Vagina (tissue), 2 donors: ENCODE data around the gene DNM3.

Source experiments
- POLR2A ChIP-seq, 2 donors: fragments of 450-650 bp; IDR thresholded peaks; one replicate each; pipeline ENCODE4 v1.6.1; 2017; ENCODE audit warnings: antibody characterized with exemption in 2 of 2, mild to moderate bottlenecking in 2 of 2, moderate library complexity in 2 of 2
- POLR2AphosphoS5 ChIP-seq, 2 donors: sonication (generic); formaldehyde crosslinking; IDR thresholded peaks; one replicate each; pipeline ENCODE4 v1.9.0; 2017; ENCODE audit warnings: antibody characterized with exemption in 2 of 2, mild to moderate bottlenecking in 2 of 2, low read depth in 1 of 2; ENCODE audit not compliant: insufficient read depth in 1 of 2
- TF ChIP-seq, protein P1 (sequence below), 3 experiments: fragments of 450-650 bp in 2 of 3; fragments of 200-600 bp in 1 of 3; sonication (generic) in 1 of 3; IDR thresholded peaks; one replicate each; pipeline ENCODE4 v1.5.1; 2017 to 2019; ENCODE audit warnings: antibody characterized with exemption in 3 of 3, mild to moderate bottlenecking in 2 of 3, moderate library complexity in 2 of 3

DNA sequence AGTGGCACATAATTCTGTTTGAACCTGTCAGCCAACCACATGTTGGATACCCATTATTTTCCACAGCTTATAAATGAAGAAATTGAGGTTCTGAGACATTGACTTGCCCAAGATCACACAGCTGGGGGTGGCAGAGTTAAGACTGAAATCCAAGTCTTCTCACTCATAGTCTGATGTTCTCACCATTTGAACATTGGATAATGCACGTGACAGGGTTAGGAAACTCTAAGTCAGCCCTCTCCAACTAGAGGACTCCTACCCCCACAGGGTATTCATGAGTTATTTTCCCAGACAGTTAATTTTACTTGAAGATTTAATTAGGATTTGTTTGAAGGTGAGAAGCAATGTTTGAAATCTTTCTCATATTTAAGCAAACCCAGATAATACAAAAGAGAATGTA is 541.1 kb downstream of the DNM3 start:
- TF ChIP-seq, protein P1, sequence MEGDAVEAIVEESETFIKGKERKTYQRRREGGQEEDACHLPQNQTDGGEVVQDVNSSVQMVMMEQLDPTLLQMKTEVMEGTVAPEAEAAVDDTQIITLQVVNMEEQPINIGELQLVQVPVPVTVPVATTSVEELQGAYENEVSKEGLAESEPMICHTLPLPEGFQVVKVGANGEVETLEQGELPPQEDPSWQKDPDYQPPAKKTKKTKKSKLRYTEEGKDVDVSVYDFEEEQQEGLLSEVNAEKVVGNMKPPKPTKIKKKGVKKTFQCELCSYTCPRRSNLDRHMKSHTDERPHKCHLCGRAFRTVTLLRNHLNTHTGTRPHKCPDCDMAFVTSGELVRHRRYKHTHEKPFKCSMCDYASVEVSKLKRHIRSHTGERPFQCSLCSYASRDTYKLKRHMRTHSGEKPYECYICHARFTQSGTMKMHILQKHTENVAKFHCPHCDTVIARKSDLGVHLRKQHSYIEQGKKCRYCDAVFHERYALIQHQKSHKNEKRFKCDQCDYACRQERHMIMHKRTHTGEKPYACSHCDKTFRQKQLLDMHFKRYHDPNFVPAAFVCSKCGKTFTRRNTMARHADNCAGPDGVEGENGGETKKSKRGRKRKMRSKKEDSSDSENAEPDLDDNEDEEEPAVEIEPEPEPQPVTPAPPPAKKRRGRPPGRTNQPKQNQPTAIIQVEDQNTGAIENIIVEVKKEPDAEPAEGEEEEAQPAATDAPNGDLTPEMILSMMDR (IDR thresholded peaks at IDR 0.05) = no peak
- TF ChIP-seq POLR2A (IDR thresholded peaks at IDR 0.05) (no peak), POLR2AphosphoS5 (IDR thresholded peaks at IDR 0.05; ENCODE audit: insufficient read depth in 1 of 2, low read depth in 1 of 2) (no peak)
